Spleen (tissue), 7 donors: ENCODE data around the gene BPI.

ENCODE experiments used
- POLR2A ChIP-seq, 3 donors: fragments of 450-650 bp; IDR thresholded peaks; one replicate each; pipeline ENCODE4 v1.5.1; 2017; ENCODE audit warnings: antibody characterized with exemption in 3 of 3, mild to moderate bottlenecking in 1 of 3
- POLR2AphosphoS5 ChIP-seq, 3 donors: sonication (generic); formaldehyde crosslinking; IDR thresholded peaks; one replicate each; pipeline ENCODE4 v1.5.1; 2017; ENCODE audit warnings: antibody characterized with exemption in 3 of 3
- TF ChIP-seq, protein P1 (sequence below), 11 experiments: fragments of 200-600 bp in 7 of 11; fragments of 450-650 bp in 4 of 11; sonication (generic) in 4 of 11; IDR thresholded peaks in 8 of 11; conservative IDR thresholded peaks in 3 of 11; 1 replicate in 7 of 11; 2 replicates in 4 of 11; pipeline versions ENCODE4 v1.4.0 to v1.8.0; 2016 to 2021; ENCODE audit warnings: antibody characterized with exemption in 11 of 11, inconsistent platforms in 4 of 11, mild to moderate bottlenecking in 1 of 11
- donor health status: DM: no; HTN: no; CAD: no; lungs with moderate emphysema.
- donor health status: DM: no; HTN: no; CAD: no.
- donor health status: DM: no; HTN: no; CAD: no.

DNA sequence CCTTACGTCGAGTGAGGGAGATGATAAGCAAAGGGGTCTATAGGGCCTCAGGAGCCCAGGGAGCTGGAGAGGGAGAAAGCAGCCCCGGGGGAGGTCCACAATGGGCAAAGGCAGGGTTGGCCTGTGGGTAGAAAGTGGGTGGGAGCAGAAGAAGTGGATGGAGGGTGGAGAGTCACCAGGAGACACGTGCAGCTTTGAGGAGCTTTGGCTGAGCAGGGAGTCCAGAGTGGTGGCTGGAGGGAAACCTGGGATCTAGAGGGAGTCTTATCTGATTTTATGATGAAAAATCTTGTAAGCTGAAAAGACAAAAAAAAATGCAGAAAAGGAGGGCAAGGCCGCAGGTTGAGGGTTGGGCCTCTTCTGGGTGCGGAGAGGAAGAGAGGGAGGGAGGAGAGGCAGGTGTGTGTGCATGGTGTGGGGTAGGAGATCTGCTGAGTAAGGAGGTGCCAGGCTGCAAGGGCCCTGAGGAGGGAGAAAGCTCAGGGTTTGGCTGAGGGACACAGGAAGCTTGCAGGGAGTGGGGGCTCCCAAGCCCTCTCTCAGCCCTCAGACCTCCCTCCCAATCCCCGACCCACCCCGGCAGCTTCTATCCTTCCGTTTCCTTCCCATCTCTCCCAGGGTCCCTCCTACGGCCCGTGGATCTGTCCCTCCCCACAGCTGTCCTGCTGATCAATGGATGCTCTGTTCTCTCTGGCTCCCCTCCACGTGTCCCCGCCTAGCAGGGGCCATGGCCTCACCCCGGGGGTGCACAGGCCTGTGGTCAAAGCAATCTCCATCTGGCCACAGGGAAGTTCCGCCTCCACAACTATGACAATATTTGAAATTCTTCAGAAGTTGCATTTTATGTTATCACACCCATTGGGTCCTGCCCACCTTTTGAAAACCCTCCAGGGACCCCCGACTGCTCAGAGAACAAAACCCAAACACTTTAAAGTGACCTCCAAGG, 17.1 kb upstream of the BPI start:
- TF ChIP-seq, protein P1, sequence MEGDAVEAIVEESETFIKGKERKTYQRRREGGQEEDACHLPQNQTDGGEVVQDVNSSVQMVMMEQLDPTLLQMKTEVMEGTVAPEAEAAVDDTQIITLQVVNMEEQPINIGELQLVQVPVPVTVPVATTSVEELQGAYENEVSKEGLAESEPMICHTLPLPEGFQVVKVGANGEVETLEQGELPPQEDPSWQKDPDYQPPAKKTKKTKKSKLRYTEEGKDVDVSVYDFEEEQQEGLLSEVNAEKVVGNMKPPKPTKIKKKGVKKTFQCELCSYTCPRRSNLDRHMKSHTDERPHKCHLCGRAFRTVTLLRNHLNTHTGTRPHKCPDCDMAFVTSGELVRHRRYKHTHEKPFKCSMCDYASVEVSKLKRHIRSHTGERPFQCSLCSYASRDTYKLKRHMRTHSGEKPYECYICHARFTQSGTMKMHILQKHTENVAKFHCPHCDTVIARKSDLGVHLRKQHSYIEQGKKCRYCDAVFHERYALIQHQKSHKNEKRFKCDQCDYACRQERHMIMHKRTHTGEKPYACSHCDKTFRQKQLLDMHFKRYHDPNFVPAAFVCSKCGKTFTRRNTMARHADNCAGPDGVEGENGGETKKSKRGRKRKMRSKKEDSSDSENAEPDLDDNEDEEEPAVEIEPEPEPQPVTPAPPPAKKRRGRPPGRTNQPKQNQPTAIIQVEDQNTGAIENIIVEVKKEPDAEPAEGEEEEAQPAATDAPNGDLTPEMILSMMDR (IDR thresholded peaks at IDR 0.05 in 8 of 11, conservative IDR thresholded peaks at IDR 0.05 in 3 of 11) = no peak
- TF ChIP-seq POLR2A (IDR thresholded peaks at IDR 0.05) (no peak), POLR2AphosphoS5 (IDR thresholded peaks at IDR 0.05) (no peak)
